Hepatocyte (in vitro differentiated cells): ENCODE results near the gene PRR3. TPM values are rescaled to one million over a fixed set of nuclear protein-coding genes. Genes with fewer than 3 reads are reported as not detected.

Experiments
- DNase-seq: peaks from one replicate; pipeline ENCODE4 v3.0.0-alpha.2; 2016; ENCODE audit warnings: low spot score
- H2AFZ ChIP-seq: fragments of 200-600 bp; sonication (generic); 2 replicates; pipeline ENCODE4 v1.6.0; 2016; ENCODE audit warnings: antibody characterized with exemption, mild to moderate bottlenecking
- H3K27ac ChIP-seq: fragments of 200-600 bp; sonication (generic); 2 replicates; pipeline ENCODE4 v1.5.1; 2016; ENCODE audit warnings: mild to moderate bottlenecking
- H3K27me3 ChIP-seq: fragments of 200-600 bp; sonication (generic); 2 replicates; pipeline ENCODE4 v1.6.1; 2016
- H3K36me3 ChIP-seq: fragments of 200-600 bp; sonication (generic); replicated peaks from 2 replicates; pipeline ENCODE4 v1.5.1; 2016; ENCODE audit warnings: low read depth; ENCODE audit not compliant: insufficient read depth
- H3K4me1 ChIP-seq: fragments of 200-600 bp; sonication (generic); 2 replicates; pipeline ENCODE4 v1.5.1; 2016; ENCODE audit warnings: mild to moderate bottlenecking, moderate library complexity; ENCODE audit not compliant: insufficient read depth
- H3K4me2 ChIP-seq: fragments of 200-600 bp; sonication (generic); 2 replicates; pipeline ENCODE4 v1.6.0; 2016
- H3K4me3 ChIP-seq: fragments of 200-600 bp; sonication (generic); 2 replicates; pipeline ENCODE4 v1.5.1; 2016; ENCODE audit warnings: mild to moderate bottlenecking
- H3K79me2 ChIP-seq: fragments of 200-600 bp; sonication (generic); 2 replicates; pipeline ENCODE4 v1.6.0; 2017; ENCODE audit warnings: mild to moderate bottlenecking
- H3K9me2 ChIP-seq: fragments of 200-600 bp; sonication (generic); replicated peaks from 2 replicates; pipeline ENCODE4 v1.6.0; 2017; ENCODE audit warnings: mild to moderate bottlenecking; ENCODE audit not compliant: insufficient read depth
- H3K9me3 ChIP-seq: fragments of 200-600 bp; sonication (generic); 2 replicates; pipeline ENCODE4 v1.5.1; 2016; ENCODE audit warnings: low read depth, mild to moderate bottlenecking
- H4K20me1 ChIP-seq: fragments of 200-600 bp; sonication (generic); 2 replicates; pipeline ENCODE4 v1.6.0; 2016; ENCODE audit warnings: mild to moderate bottlenecking; ENCODE audit not compliant: insufficient read depth, poor library complexity, severe bottlenecking
- EZH2 ChIP-seq: fragments of 200-600 bp; sonication (generic); IDR thresholded peaks from 2 replicates; pipeline ENCODE4 v1.6.1; 2016; ENCODE audit warnings: antibody characterized with exemption, mild to moderate bottlenecking, borderline replicate concordance
- EZH2phosphoT487 ChIP-seq: fragments of 200-600 bp; sonication (generic); IDR thresholded peaks from one replicate; pipeline ENCODE4 v1.6.1; 2018; ENCODE audit warnings: antibody characterized with exemption, mild to moderate bottlenecking, low read depth, moderate library complexity; ENCODE audit not compliant: unreplicated experiment, severe bottlenecking
- WGBS: methylation state at CpG from one replicate; pipeline ENCODE4 v1.1.6; 2016; ENCODE audit warnings: low lambda C conversion rate; ENCODE audit errors: missing lambda C conversion rate; 5-methylcytosine and 5-hydroxymethylcytosine counted together
- polyA plus RNA-seq: library from polyadenylated mRNA; unstranded; fragments of >200 nt; fragmentation: Nextera tagmentation; extraction: Ambion mirVana; gene quantifications from 2 replicates; pipeline ENCODE4 v1.2.1, GENCODE V29; 2016
- total RNA-seq: library from RNA; depleted of rRNA; stranded (reverse); fragments of >200 nt; gene quantifications from 2 replicates; pipeline ENCODE4 v1.2.3, GENCODE V29; 2014
- TF ChIP-seq, protein P1 (sequence below): fragments of 200-600 bp; sonication (generic); IDR thresholded peaks from 2 replicates; pipeline ENCODE4 v1.5.1; 2016; ENCODE audit warnings: antibody characterized with exemption, mild to moderate bottlenecking; ENCODE audit not compliant: poor library complexity

Gene PRR3
- total and polyA plus RNA-seq, 2 experiments from 2014 or later: 7.8 to 10.1 TPM

DNA sequence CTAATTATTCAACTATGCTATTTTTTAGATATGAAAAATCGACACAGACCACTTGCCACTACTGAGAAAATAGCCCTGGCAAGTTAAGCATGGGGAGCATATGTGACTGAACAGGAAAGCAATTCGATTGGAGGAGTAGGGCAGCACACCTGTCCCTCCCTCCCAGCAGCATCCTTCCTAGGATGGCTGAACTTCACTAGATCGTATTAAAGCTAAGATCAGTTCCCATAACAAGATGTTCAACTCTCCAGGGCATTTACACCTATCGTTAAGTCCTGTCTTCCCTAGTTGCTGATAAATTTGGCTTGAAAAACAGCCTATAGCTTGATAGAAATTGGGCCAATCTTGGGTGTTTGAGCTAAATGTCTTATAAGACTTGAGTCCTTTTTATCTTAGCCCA, 53.0 kb downstream of the PRR3 start:
- TF ChIP-seq EZH2: no peak
- no peak for TF ChIP-seq EZH2phosphoT487
- TF ChIP-seq, protein P1, sequence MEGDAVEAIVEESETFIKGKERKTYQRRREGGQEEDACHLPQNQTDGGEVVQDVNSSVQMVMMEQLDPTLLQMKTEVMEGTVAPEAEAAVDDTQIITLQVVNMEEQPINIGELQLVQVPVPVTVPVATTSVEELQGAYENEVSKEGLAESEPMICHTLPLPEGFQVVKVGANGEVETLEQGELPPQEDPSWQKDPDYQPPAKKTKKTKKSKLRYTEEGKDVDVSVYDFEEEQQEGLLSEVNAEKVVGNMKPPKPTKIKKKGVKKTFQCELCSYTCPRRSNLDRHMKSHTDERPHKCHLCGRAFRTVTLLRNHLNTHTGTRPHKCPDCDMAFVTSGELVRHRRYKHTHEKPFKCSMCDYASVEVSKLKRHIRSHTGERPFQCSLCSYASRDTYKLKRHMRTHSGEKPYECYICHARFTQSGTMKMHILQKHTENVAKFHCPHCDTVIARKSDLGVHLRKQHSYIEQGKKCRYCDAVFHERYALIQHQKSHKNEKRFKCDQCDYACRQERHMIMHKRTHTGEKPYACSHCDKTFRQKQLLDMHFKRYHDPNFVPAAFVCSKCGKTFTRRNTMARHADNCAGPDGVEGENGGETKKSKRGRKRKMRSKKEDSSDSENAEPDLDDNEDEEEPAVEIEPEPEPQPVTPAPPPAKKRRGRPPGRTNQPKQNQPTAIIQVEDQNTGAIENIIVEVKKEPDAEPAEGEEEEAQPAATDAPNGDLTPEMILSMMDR: no peak
- H2AFZ ChIP-seq: no peak overlapping the region
- no peak for DNase-seq
- peaks cover 37% of the 10 kb centered on the region for H4K20me1 ChIP-seq
- no peak overlapping the region for H3K4me3 ChIP-seq
- peaks cover 13% of the 10 kb centered on the region for H3K4me1 ChIP-seq
- 94% methylated on average over 4 of the region's 4 CpGs for WGBS
- no peaks in the 10 kb centered on the region for H3K36me3 ChIP-seq
- H3K9me3 ChIP-seq: no peaks in the 10 kb centered on the region
- no peak overlapping the region for H3K4me2 ChIP-seq
- no peaks in the 10 kb centered on the region for H3K9me2 ChIP-seq
- peaks cover 16% of the 10 kb centered on the region for H3K79me2 ChIP-seq
- no peaks in the 10 kb centered on the region for H3K27me3 ChIP-seq
- no peak overlapping the region for H3K27ac ChIP-seq

DNA sequence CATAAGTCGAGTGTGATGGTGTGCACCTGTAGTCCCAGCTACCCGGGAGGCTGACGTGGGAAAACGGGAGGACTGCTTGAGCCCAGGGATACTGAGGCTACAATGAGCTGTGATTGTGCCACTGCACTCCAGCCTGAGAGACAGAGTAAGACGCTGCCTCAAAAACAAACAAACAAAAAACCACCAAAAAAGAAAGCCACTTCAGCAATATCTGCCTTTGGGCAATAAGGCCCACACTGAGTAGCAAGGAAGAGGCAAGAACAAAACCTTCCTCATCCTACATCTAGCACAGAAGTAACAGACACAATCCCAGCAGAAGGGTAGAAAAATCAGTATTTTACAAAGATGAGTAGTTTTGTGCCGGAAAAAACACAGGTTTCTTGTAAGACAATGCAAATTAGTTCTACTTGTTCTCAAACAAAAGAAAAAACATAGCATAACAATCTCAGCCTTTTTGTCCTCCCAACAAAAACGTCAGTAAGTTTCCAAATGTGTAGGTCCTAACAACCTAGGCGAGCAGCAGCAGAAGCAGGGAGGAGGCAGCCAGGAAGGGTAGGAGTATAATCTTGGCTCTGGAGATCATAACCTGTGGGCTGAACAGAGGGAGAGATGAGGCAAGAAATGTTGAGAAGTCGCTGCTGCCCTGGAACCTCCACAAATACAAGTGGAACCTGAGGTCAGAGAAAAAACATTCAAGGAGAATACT, 54.2 kb downstream of the PRR3 start:
- Histone ChIP-seq H3K27ac (no peak overlapping the region), H4K20me1 (peaks cover 33% of the 10 kb centered on the region), H3K36me3 (peaks cover 1% of the 10 kb centered on the region)

DNA sequence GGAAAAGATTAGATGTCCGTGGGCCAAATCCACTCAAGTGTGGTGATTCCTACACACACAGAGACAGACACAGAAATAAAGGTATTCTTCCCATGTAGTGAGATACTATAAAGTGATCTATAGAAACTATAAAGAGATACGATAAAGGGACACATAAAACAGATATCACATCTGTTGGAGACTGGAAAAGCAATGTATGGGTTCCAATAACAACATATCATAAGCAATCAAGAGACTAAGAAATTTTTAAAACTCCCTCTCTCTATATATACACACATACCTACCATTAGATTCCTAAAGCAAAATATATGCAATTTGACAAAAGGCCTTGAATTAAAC, 54.7 kb downstream of the PRR3 start:
- Histone ChIP-seq H3K4me1 (peaks cover 13% of the 10 kb centered on the region), H2AFZ (no peak overlapping the region), H3K4me3 (no peak overlapping the region), H3K36me3 (peaks cover 6% of the 10 kb centered on the region), H3K27ac (peak overlapping the region; percentile 87), H3K9me2 (no peaks in the 10 kb centered on the region), H3K27me3 (no peaks in the 10 kb centered on the region), H3K4me2 (no peak overlapping the region), H3K9me3 (no peaks in the 10 kb centered on the region), H3K79me2 (peaks cover 30% of the 10 kb centered on the region), H4K20me1 (peaks cover 32% of the 10 kb centered on the region)
- TF ChIP-seq, protein P1: no peak
- TF ChIP-seq EZH2phosphoT487: no peak
- TF ChIP-seq EZH2: no peak
- 80% methylated on average over 2 of the region's 2 CpGs for WGBS
- no peak for DNase-seq

More for the DNA sequence above, 54.2 kb downstream of the PRR3 start:
- no peak overlapping the region for H3K4me2 ChIP-seq
- H3K9me3 ChIP-seq: no peaks in the 10 kb centered on the region
- no peak for DNase-seq
- H3K27me3 ChIP-seq: no peaks in the 10 kb centered on the region
- 91% methylated on average over 9 of the region's 9 CpGs for WGBS
- H3K4me1 ChIP-seq: peaks cover 13% of the 10 kb centered on the region
- TF ChIP-seq, protein P1: no peak
- TF ChIP-seq EZH2 (no peak), EZH2phosphoT487 (no peak)
- no peaks in the 10 kb centered on the region for H3K9me2 ChIP-seq
- peaks cover 25% of the 10 kb centered on the region for H3K79me2 ChIP-seq
- H2AFZ ChIP-seq: no peak overlapping the region
- no peak overlapping the region for H3K4me3 ChIP-seq
